Lower lobe of right lung (tissue), 2 donors: ENCODE results near the gene SLC39A1. TPM values are rescaled to one million over a fixed set of nuclear protein-coding genes. Genes with fewer than 3 reads are reported as not detected.

Source experiments
- ATAC-seq, 2 donors: fragments of 200-7000 bp; cut with Tn5 transposase; one replicate each; pipeline ENCODE4 v1.9.1; 2020 to 2022; ENCODE audit warnings: mild to moderate bottlenecking in 2 of 2, moderate library complexity in 2 of 2
- DNase-seq: peaks from one replicate; pipeline ENCODE4 v3.0.0-alpha.2; 2020
- H3K27ac ChIP-seq: fragments of 200-600 bp; one replicate; pipeline ENCODE4 v1.8.0; 2022
- H3K27me3 ChIP-seq: fragments of 200-600 bp; one replicate; pipeline ENCODE4 v1.8.0; 2022; ENCODE audit warnings: low read depth
- H3K36me3 ChIP-seq: fragments of 200-600 bp; one replicate; pipeline ENCODE4 v1.8.0; 2022; ENCODE audit warnings: mild to moderate bottlenecking
- H3K4me1 ChIP-seq: fragments of 200-600 bp; one replicate; pipeline ENCODE4 v1.8.0; 2022
- H3K4me3 ChIP-seq: fragments of 200-600 bp; one replicate; pipeline ENCODE4 v1.8.0; 2022; ENCODE audit warnings: mild to moderate bottlenecking
- H3K9me3 ChIP-seq: fragments of 200-600 bp; one replicate; pipeline ENCODE4 v1.8.0; 2022
- CTCF ChIP-seq: fragments of 200-600 bp; IDR thresholded peaks from one replicate; pipeline ENCODE4 v1.8.0; 2022; ENCODE audit warnings: antibody characterized with exemption, mild to moderate bottlenecking
- intact Hi-C: fragments of 100-400 bp; cut with DNase I; formaldehyde crosslinking; loops from one replicate; pipeline ENCODE4 v1.11.0; 2022
- total RNA-seq: library from RNA; stranded (reverse); fragmentation: NEBNext Ultra II Directional; extraction: Animal tissue kit (Norgen Biotek cat#: 25700); gene quantifications from one replicate; pipeline ENCODE4 v1.2.1, GENCODE V29; 2021
- donor health status: DM: no; HTN: yes; CAD: no; lungs with severe emphysema.

SLC39A1 gene
- total RNA-seq, 1 donor from 2014 or later, result 98.4 TPM

- TF ChIP-seq CTCF, result no peak
- intact Hi-C loops, result no loop called here
- Histone ChIP-seq H3K36me3 (peaks cover 42% of the 10 kb centered on the region), H3K27ac (no peak overlapping the region), H3K4me1 (peaks cover 26% of the 10 kb centered on the region), H3K4me3 (no peak overlapping the region), H3K27me3 (no peaks in the 10 kb centered on the region), H3K9me3 (no peaks in the 10 kb centered on the region)
- no peak for DNase-seq
- ATAC-seq, result no peak
These were observed 32.3 kb upstream of the SLC39A1 start for GRCh38 chr1:153995640-153996039.

GRCh38 chr1:153995202-153995601 lies 31.9 kb upstream of the SLC39A1 start:
- intact Hi-C loops, result no loop called here
- no peak for DNase-seq
- H3K4me1 ChIP-seq, result peaks cover 28% of the 10 kb centered on the region
- H3K4me3 ChIP-seq, result no peak overlapping the region
- TF ChIP-seq CTCF, result no peak
- H3K27me3 ChIP-seq, result no peaks in the 10 kb centered on the region
- ATAC-seq, result no peak
- peaks cover 42% of the 10 kb centered on the region for H3K36me3 ChIP-seq
- H3K27ac ChIP-seq, result no peak overlapping the region
- no peaks in the 10 kb centered on the region for H3K9me3 ChIP-seq

GRCh38 chr1:153991806-153992205 lies 28.5 kb upstream of the SLC39A1 start:
- H3K4me1 ChIP-seq, result peaks cover 36% of the 10 kb centered on the region
- intact Hi-C loops, result no loop called here
- H3K27ac ChIP-seq, result peak overlapping the region; percentile 95
- TF ChIP-seq CTCF, result no peak
- peaks cover 42% of the 10 kb centered on the region for H3K36me3 ChIP-seq
- ATAC-seq, result no peak
- no peaks in the 10 kb centered on the region for H3K27me3 ChIP-seq
- H3K9me3 ChIP-seq, result no peaks in the 10 kb centered on the region
- H3K4me3 ChIP-seq, result peak overlapping the region; percentile 64
- no peak for DNase-seq

- peaks cover 42% of the 10 kb centered on the region for H3K36me3 ChIP-seq
- no peaks in the 10 kb centered on the region for H3K9me3 ChIP-seq
- H3K4me1 ChIP-seq, result peaks cover 41% of the 10 kb centered on the region
- ATAC-seq (no peak), DNase-seq (no peak)
- H3K27ac ChIP-seq, result peak overlapping the region; percentile 95
- intact Hi-C loops, result no loop called here
- no peak for TF ChIP-seq CTCF
- H3K27me3 ChIP-seq, result no peaks in the 10 kb centered on the region
- H3K4me3 ChIP-seq, result peak overlapping the region; percentile 64
These were observed 27.9 kb upstream of the SLC39A1 start for GRCh38 chr1:153991151-153991630.

GRCh38 chr1:153990468-153991150 lies 27.3 kb upstream of the SLC39A1 start, which contains the start of gene RPS27:
TSS of gene RPS27 (plus strand) at chr1:153990762. CDS start at chr1:153990797, 35 bp downstream.
- DNase-seq, result peak; percentile 88
- Histone ChIP-seq H3K4me1 (peaks cover 43% of the 10 kb centered on the region), H3K36me3 (peaks cover 41% of the 10 kb centered on the region), H3K9me3 (no peaks in the 10 kb centered on the region), H3K4me3 (peak within 1 kb of the TSS; percentile 64), H3K27me3 (no peaks in the 10 kb centered on the region), H3K27ac (peak within 1 kb of the TSS; percentile 95)
- intact Hi-C loops, result no loop called here
- ATAC-seq, result peak; percentile 85 to 88
- no peak for TF ChIP-seq CTCF
